Measurements from ENCODE around the gene FAM156A.
"Not testable (repeated sequence)": the region's sequence is repeated elsewhere in the genome, so short reads cannot be mapped to it uniquely, and the experiment has no call there.

DNA sequence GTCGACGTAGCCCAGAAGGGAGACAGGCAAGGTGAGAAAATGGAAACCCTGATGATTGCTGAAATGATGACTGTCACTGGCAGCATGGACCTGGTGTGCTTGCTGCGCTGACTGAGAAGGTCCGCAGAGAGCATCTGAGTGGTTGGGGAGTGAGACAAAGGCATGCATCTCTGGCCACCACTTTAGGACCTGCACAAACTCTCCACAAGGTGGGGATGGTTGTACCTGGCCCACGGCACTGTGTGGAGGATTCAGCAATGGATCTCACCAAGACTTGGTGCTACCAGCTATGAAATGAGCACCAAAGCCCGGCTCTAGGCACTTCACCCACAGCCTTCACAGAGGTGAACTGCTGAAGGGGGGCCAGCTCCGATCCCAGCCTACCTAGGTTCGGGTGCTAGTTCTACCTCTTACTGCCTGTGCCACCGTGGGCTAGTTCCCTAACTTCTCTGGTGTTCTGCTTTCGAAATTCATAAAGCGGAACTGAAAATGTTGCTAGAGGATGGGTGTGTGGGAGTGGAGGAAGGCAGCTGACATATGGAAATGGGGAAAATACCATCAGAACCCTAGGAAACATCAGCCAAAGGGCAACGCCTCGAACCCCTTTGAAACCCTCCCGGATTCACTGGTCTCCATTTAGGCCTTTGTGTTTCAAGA, 12.4 kb downstream of the FAM156A start:
- TF ChIP-seq, protein P1, sequence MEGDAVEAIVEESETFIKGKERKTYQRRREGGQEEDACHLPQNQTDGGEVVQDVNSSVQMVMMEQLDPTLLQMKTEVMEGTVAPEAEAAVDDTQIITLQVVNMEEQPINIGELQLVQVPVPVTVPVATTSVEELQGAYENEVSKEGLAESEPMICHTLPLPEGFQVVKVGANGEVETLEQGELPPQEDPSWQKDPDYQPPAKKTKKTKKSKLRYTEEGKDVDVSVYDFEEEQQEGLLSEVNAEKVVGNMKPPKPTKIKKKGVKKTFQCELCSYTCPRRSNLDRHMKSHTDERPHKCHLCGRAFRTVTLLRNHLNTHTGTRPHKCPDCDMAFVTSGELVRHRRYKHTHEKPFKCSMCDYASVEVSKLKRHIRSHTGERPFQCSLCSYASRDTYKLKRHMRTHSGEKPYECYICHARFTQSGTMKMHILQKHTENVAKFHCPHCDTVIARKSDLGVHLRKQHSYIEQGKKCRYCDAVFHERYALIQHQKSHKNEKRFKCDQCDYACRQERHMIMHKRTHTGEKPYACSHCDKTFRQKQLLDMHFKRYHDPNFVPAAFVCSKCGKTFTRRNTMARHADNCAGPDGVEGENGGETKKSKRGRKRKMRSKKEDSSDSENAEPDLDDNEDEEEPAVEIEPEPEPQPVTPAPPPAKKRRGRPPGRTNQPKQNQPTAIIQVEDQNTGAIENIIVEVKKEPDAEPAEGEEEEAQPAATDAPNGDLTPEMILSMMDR (IDR thresholded peaks at IDR 0.05): not testable (repeated sequence)
- TF ChIP-seq EP300, POLR2A (IDR thresholded peaks at IDR 0.05): not testable (repeated sequence)

Data from ovary (tissue), 3 donors.